Astrocyte of the cerebellum (primary cell): ENCODE results near the gene PKN1.
"Not testable (repeated sequence)": the region's sequence is repeated elsewhere in the genome, so short reads cannot be mapped to it uniquely, and the experiment has no call there.

Experiments
- DNase-seq: peaks from one replicate; pipeline ENCODE4 v3.0.0-alpha.2; 2011; ENCODE audit warnings: low read depth
- H3K4me3 ChIP-seq: 2 replicates; pipeline ENCODE4 v1.5.1; 2011; ENCODE audit warnings: mild to moderate bottlenecking, low read depth, low read length, moderate library complexity
- in situ Hi-C: cut with HindIII; loops from 2 replicates; pipeline ENCODE4 v1.10.0; 2017; ENCODE audit warnings: low sequenced_read_pairs
- TF ChIP-seq, protein P1 (sequence below): IDR thresholded peaks from 2 replicates; pipeline ENCODE4 v1.5.1; 2012; ENCODE audit warnings: low read length, low read depth, moderate library complexity, mild to moderate bottlenecking; ENCODE audit errors: missing control alignments

PKN1 gene

DNA sequence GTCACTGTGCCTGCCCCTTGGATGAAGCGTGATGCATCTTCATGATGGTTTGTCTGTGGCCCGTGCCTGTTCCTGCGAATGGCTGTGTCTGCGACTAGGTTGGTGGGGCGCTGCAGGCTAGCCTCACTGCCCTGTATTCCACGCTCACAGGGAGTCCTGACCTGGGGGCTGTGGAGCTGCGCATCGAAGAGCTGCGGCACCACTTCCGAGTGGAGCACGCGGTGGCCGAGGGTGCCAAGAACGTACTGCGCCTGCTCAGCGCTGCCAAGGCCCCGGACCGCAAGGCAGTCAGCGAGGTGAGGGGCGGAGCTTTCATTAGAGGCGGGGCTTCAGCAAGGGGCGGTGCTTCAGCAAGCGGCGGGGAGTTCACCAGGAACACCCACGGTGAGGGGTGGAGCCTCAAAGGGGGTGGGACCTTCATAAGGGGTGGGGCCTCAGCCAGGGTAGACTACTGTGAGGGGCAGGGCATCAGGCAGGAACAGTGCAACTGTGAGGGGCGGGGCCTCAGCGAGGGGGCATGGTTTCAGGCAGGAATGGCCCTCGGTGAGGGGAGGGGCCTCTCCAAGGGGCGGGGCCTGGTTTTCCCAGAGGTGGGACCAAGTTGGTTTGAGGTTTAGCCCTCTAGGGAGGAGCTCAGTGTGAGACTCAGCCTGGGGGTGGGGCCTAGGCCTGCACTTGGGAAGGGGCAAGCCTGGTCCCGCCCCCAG, 17.2 kb downstream of the PKN1 start:
- in situ Hi-C loops: no loop called here
- no peak overlapping the region for H3K4me3 ChIP-seq

DNA sequence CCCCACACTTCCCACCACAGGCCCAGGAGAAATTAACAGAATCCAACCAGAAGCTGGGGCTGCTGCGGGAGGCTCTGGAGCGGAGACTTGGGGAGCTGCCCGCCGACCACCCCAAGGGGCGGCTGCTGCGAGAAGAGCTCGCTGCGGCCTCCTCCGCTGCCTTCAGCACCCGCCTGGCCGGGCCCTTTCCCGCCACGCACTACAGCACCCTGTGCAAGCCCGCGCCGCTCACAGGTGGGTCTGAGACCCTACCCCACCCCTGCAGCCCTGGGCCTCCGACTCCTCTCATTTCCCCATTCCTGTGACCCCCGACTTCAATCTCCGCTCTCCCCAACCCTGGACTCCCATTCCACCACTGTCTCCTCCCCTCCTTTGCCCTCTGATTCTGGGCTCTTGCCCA, 17.8 kb downstream of the PKN1 start:
- in situ Hi-C loops: no loop called here
- TF ChIP-seq, protein P1, sequence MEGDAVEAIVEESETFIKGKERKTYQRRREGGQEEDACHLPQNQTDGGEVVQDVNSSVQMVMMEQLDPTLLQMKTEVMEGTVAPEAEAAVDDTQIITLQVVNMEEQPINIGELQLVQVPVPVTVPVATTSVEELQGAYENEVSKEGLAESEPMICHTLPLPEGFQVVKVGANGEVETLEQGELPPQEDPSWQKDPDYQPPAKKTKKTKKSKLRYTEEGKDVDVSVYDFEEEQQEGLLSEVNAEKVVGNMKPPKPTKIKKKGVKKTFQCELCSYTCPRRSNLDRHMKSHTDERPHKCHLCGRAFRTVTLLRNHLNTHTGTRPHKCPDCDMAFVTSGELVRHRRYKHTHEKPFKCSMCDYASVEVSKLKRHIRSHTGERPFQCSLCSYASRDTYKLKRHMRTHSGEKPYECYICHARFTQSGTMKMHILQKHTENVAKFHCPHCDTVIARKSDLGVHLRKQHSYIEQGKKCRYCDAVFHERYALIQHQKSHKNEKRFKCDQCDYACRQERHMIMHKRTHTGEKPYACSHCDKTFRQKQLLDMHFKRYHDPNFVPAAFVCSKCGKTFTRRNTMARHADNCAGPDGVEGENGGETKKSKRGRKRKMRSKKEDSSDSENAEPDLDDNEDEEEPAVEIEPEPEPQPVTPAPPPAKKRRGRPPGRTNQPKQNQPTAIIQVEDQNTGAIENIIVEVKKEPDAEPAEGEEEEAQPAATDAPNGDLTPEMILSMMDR: no peak
- no peak overlapping the region for H3K4me3 ChIP-seq
- no peak for DNase-seq

More for the DNA sequence above, 17.2 kb downstream of the PKN1 start:
- TF ChIP-seq, protein P1: no peak
- no peak for DNase-seq

DNA sequence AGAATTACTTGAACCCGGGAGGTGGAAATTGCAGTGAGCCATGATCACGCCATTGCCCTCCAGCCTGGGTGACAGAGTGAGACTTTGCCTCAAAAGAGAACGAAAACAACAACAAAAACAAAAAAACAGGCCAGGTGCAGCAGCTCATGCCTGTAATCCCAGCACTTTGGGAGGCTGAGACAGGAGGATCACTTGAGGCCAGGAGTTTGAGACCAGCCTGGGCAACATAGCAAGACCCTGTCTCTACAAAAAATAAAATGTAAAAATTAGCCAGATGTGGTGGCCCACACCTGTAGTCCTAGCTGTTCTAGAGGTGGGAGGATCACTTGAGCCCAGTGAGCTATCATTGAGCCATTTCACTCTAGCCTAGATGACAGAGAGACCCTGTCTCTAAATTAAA, 19.2 kb downstream of the PKN1 start:
- in situ Hi-C loops, H3K4me3 ChIP-seq, DNase-seq: not testable (repeated sequence)

- TF ChIP-seq, protein P1: no peak
- DNase-seq: no peak
- H3K4me3 ChIP-seq: no peak overlapping the region
- in situ Hi-C loops: no loop called here
Observed at GRCh38 chr19:14459703-14460102, 26.6 kb downstream of the PKN1 start.

DNA sequence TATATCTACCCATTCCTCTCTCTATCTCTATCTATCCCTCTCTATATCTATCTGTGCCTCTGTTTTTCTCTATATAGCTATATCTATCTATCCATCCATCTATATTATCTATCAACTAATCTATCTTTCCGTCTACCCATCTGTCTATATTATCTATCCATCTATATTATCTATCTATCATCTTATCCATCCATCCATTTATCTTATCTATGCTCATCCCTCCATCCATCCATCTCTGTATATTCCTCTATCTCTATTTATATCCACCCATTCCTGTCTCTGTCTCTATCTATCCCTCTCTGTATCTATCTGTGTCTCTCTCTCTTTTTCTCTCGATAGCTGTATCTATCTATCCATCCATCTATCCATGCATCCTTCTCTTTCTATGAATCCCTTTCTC, 27.8 kb downstream of the PKN1 start:
- TF ChIP-seq, protein P1: no peak
- no peak overlapping the region for H3K4me3 ChIP-seq
- no peak for DNase-seq
- in situ Hi-C loops: no loop called here

GRCh38 chr19:14462401-14462800, 29.3 kb downstream of the PKN1 start:
- in situ Hi-C loops, H3K4me3 ChIP-seq, DNase-seq: not testable (repeated sequence)

DNA sequence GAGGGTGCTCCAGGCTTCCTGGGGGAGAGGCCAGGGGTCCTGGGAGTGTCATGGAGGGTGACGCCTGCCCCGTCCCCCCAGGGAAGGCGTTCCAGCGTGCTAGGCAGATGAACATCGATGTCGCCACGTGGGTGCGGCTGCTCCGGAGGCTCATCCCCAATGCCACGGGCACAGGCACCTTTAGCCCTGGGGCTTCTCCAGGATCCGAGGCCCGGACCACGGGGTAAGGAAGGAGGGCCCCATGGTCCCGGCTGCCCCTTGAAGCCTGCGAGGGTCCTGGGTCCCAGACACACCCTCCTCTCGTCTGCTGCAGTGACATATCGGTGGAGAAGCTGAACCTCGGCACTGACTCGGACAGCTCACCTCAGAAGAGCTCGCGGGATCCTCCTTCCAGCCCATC, 30.6 kb downstream of the PKN1 start:
- no peak overlapping the region for H3K4me3 ChIP-seq
- in situ Hi-C loops: no loop called here
- no peak for DNase-seq
- TF ChIP-seq, protein P1: no peak

- TF ChIP-seq, protein P1: no peak
- H3K4me3 ChIP-seq: no peak overlapping the region
- DNase-seq: no peak
- in situ Hi-C loops: no loop called here
Observed at GRCh38 chr19:14467391-14467790, 34.3 kb downstream of the PKN1 start.
